GM12872 (cell line): ENCODE results near the gene IVD.

Experiments used
- CTCF ChIP-seq: IDR thresholded peaks from 3 replicates; pipeline ENCODE4 v1.5.1; 2011; ENCODE audit warnings: low read depth, mild to moderate bottlenecking, low read length, moderate library complexity; ENCODE audit not compliant: insufficient read depth

IVD gene

GRCh38 chr15:40409366-40409765, 3.8 kb downstream of the IVD start:
- TF ChIP-seq CTCF, result no peak

- TF ChIP-seq CTCF, result no peak
Measured at GRCh38 chr15:40410476-40410875, 4.9 kb downstream of the IVD start.

- TF ChIP-seq CTCF, result no peak
Measured at GRCh38 chr15:40412095-40412759, 6.6 kb downstream of the IVD start.

GRCh38 chr15:40413036-40413435, 7.4 kb downstream of the IVD start:
- TF ChIP-seq CTCF, result no peak

- TF ChIP-seq CTCF, result no peak
Measured at GRCh38 chr15:40414816-40415215, 9.2 kb downstream of the IVD start.

GRCh38 chr15:40415226-40415625, 9.6 kb downstream of the IVD start:
- TF ChIP-seq CTCF, result no peak

GRCh38 chr15:40416056-40416455, 10.5 kb downstream of the IVD start:
- no peak for TF ChIP-seq CTCF
